ENCODE measurements around the gene PTH1R.

The PTH1R gene

DNA sequence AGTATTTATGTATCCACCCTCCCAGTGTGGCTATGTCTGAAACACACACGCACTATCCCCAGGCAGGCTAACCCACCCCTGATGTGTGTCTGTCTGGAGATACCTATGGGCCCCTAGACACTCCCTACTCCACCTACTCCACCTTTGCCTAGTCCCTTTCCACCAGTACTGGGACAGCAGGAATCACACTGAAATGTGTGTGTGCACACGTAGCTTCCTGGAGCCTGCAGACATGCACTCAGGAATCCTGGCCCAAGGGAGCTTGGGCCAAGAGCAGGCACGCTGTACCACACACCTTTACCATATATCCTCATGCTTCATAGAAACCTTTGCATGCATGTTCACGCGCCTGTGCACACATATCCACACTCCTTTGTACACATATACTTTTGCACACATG, 6.9 kb upstream of the PTH1R start:
- H3K4me3 ChIP-seq (replicated peaks; ENCODE audit: low read depth, low read length): no peak overlapping the region
- no peak for TF ChIP-seq CTCF (IDR thresholded peaks at IDR 0.05; ENCODE audit: low read length, missing control alignments)
- no peak for DNase-seq (ENCODE audit: low read depth)

GRCh38 chr3:46871222-46871621, 6.3 kb upstream of the PTH1R start:
- no peak overlapping the region for H3K4me3 ChIP-seq (replicated peaks; ENCODE audit: low read depth, low read length)
- DNase-seq (ENCODE audit: low read depth): peak; percentile 48
- no peak for TF ChIP-seq CTCF (IDR thresholded peaks at IDR 0.05; ENCODE audit: low read length, missing control alignments)

GRCh38 chr3:46873521-46873920, 4.0 kb upstream of the PTH1R start:
- no peak overlapping the region for H3K4me3 ChIP-seq (replicated peaks; ENCODE audit: low read depth, low read length)
- TF ChIP-seq CTCF (IDR thresholded peaks at IDR 0.05; ENCODE audit: low read length, missing control alignments): no peak
- no peak for DNase-seq (ENCODE audit: low read depth)

- DNase-seq (ENCODE audit: low read depth): no peak
- H3K4me3 ChIP-seq (replicated peaks; ENCODE audit: low read depth, low read length): no peak overlapping the region
- no peak for TF ChIP-seq CTCF (IDR thresholded peaks at IDR 0.05; ENCODE audit: low read length, missing control alignments)
Measured at GRCh38 chr3:46874430-46874829, 3.1 kb upstream of the PTH1R start.

GRCh38 chr3:46875560-46875959, 2.0 kb upstream of the PTH1R start:
- no peak for TF ChIP-seq CTCF (IDR thresholded peaks at IDR 0.05; ENCODE audit: low read length, missing control alignments)
- no peak for DNase-seq (ENCODE audit: low read depth)
- no peak overlapping the region for H3K4me3 ChIP-seq (replicated peaks; ENCODE audit: low read depth, low read length)

DNA sequence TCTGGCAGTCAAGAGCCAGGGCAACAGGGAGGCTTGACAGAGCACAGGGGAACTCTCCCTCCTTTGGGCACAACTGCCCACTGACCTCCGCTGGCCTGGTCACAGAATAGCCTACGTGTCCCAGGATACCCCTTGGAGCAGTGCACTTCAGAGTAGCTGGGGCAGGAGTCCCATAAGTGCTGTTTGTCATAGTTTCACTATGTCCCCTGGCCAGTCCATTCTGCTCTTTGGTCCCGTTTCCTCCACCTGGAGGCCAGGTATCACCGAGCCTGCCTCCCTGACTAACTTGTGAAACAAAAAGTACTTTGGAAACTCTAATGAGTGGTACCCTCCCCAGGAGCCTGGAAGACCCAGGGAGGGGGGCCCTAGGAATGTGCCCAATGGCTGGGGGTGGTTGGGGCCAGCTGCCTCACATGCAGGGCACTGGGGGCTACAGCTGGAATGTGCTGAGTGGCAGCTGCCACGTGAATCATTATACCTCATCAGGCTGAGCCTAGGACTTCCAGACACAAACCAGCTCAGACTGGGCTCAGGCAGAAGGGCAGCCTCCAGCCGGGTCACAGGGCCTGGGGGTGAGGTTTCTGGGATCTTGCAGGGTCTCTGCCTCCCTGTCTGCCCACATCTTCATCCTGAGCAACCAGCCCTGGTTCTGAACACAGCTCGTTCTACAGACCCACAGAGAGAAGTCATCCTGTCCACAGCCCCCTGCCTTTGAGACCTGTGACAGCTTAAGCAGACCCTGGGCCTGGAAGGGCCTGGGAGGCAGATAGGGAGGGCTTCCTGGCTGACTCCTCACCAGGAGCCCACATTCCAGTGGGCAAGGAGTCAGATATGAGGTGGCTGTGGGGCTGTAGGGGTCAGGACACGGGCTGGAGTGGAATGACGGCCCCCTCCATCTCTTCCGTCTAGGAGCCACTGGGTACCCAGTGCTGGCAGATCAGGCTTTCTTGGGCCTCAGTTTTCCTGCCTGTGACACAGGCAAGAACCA, 914 bp upstream of the PTH1R start:
- DNase-seq (ENCODE audit: low read depth): no peak
- TF ChIP-seq CTCF (IDR thresholded peaks at IDR 0.05; ENCODE audit: low read length, missing control alignments): no peak

More for the DNA sequence above, 914 bp upstream of the PTH1R start:
- H3K4me3 ChIP-seq (replicated peaks; ENCODE audit: low read depth, low read length): no peak overlapping the region
